B cell (primary cell): ENCODE results near the gene CD52.

Source experiments
- CTCF ChIP-seq: fragments of 200-600 bp; IDR thresholded peaks from one replicate; pipeline ENCODE4 v1.8.0; 2022; ENCODE audit warnings: antibody characterized with exemption, mild to moderate bottlenecking
- EZH2 ChIP-seq: IDR thresholded peaks from 2 replicates; pipeline ENCODE4 v1.6.1; 2012; ENCODE audit warnings: borderline replicate concordance, low read depth, mild to moderate bottlenecking, moderate library complexity, low read length; ENCODE audit not compliant: insufficient read depth, poor library complexity, severe bottlenecking

- TF ChIP-seq CTCF, result no peak
- TF ChIP-seq EZH2, result no peak
Measured at GRCh38 chr1:26317146-26317545, 612 bp upstream of the CD52 start.
